Ishikawa (cell line): ENCODE results near the gene EGR4.

Experiments
- CEBPB ChIP-seq: IDR thresholded peaks from 2 replicates; pipeline ENCODE4 v1.6.1; 2012
- EP300 ChIP-seq: IDR thresholded peaks from 2 replicates; pipeline ENCODE4 v1.6.1; 2012; ENCODE audit warnings: borderline replicate concordance
- MAX ChIP-seq: IDR thresholded peaks from 2 replicates; pipeline ENCODE4 v1.6.1; 2012
- TAF1 ChIP-seq: IDR thresholded peaks from 2 replicates; pipeline ENCODE4 v1.6.1; 2012; ENCODE audit warnings: low read depth, mild to moderate bottlenecking
- TCF12 ChIP-seq: IDR thresholded peaks from 2 replicates; pipeline ENCODE4 v1.6.1; 2012; ENCODE audit warnings: low read depth
- TEAD4 ChIP-seq: IDR thresholded peaks from 2 replicates; pipeline ENCODE4 v1.6.1; 2012

GRCh38 chr2:73258913-73259215 lies 34.5 kb downstream of the EGR4 start:
- TF ChIP-seq TCF12 (no peak), CEBPB (no peak), EP300 (no peak), MAX (no peak), TEAD4 (no peak), TAF1 (no peak)
